HepG2 (cell line): ENCODE data around the gene MRPL28. TPM values are rescaled to one million over a fixed set of nuclear protein-coding genes. Genes with fewer than 3 reads are reported as not detected.
A peak's percentile ranks its signal among the peaks of the same experiment; 100 is the strongest.

ENCODE experiments used
- ATRX ChIP-seq: sonication (generic); formaldehyde crosslinking; IDR thresholded peaks from 2 replicates; pipeline ENCODE4 v1.4.0; 2020; ENCODE audit warnings: missing genetic modification reagents, borderline replicate concordance
- BRCA1 ChIP-seq: sonication (generic); formaldehyde crosslinking; IDR thresholded peaks from 2 replicates; pipeline ENCODE4 v1.4.0; 2020; ENCODE audit warnings: missing genetic modification reagents
- CHD4 ChIP-seq: fragments of 200-600 bp; sonication (generic); IDR thresholded peaks from 2 replicates; pipeline ENCODE4 v1.7.0; 2017; ENCODE audit warnings: mild to moderate bottlenecking, low read length, borderline replicate concordance
- FOXO4 ChIP-seq: sonication (generic); formaldehyde crosslinking; conservative IDR thresholded peaks from 2 replicates; pipeline ENCODE4 v1.8.1; 2023; ENCODE audit warnings: missing genetic modification reagents
- IKZF5 ChIP-seq: IDR thresholded peaks from 2 replicates; pipeline ENCODE4 v1.6.1; 2018; ENCODE audit warnings: missing genetic modification reagents, mild to moderate bottlenecking, missing compliant biosample characterization
- KDM2A ChIP-seq: sonication (generic); formaldehyde crosslinking; IDR thresholded peaks from 2 replicates; pipeline ENCODE4 v1.4.0; 2020; ENCODE audit warnings: low read depth, missing genetic modification reagents, borderline replicate concordance
- MBD4 ChIP-seq: IDR thresholded peaks from 2 replicates; pipeline ENCODE4 v1.6.1; 2012; ENCODE audit warnings: low read length, inconsistent platforms, borderline replicate concordance
- MBNL3 ChIP-seq: fragments of 250-450 bp; sonication (Bioruptor Pico); conservative IDR thresholded peaks from 2 replicates; pipeline ENCODE4 v1.8.0; 2022; ENCODE audit warnings: mild to moderate bottlenecking, inconsistent platforms
- MEIS1 ChIP-seq: sonication (generic); formaldehyde crosslinking; IDR thresholded peaks from 2 replicates; pipeline ENCODE4 v1.9.0; 2021; ENCODE audit warnings: mild to moderate bottlenecking, missing genetic modification reagents, moderate library complexity, borderline replicate concordance
- NFKB2 ChIP-seq: sonication (generic); formaldehyde crosslinking; IDR thresholded peaks from 2 replicates; pipeline ENCODE4 v1.4.0; 2020; ENCODE audit warnings: missing genetic modification reagents, borderline replicate concordance
- PHF5A ChIP-seq: IDR thresholded peaks from one replicate; pipeline ENCODE4 v1.6.1; 2018; ENCODE audit warnings: low read depth, missing genetic modification reagents; ENCODE audit not compliant: unreplicated experiment
- PRMT3 ChIP-seq: sonication (generic); formaldehyde crosslinking; IDR thresholded peaks from 2 replicates; pipeline ENCODE4 v1.8.1; 2022; ENCODE audit warnings: low read depth, mild to moderate bottlenecking, moderate library complexity, missing genetic modification reagents, borderline replicate concordance
- PRPF4 ChIP-seq: fragments of 200-400 bp; formaldehyde crosslinking; IDR thresholded peaks from 2 replicates; pipeline ENCODE4 v1.6.1; 2016; ENCODE audit warnings: low read length, low read depth; ENCODE audit not compliant: poor library complexity, severe bottlenecking
- SAFB2 ChIP-seq: sonication (generic); formaldehyde crosslinking; IDR thresholded peaks from 2 replicates; pipeline ENCODE4 v1.5.1; 2020; ENCODE audit warnings: missing genetic modification reagents, low read depth, mild to moderate bottlenecking, borderline replicate concordance
- SALL2 ChIP-seq: sonication (generic); formaldehyde crosslinking; IDR thresholded peaks from 2 replicates; pipeline ENCODE4 v1.8.1; 2023; ENCODE audit warnings: mild to moderate bottlenecking, missing genetic modification reagents, inconsistent platforms
- SMARCE1 ChIP-seq: fragments of 450-650 bp; IDR thresholded peaks from 2 replicates; pipeline ENCODE4 v1.6.1; 2017; ENCODE audit warnings: borderline replicate concordance
- SMC3 ChIP-seq: IDR thresholded peaks from 2 replicates; pipeline ENCODE4 v1.6.1; 2011; ENCODE audit warnings: low read length, improper control_type of control experiment
- SPEN ChIP-seq: sonication (generic); formaldehyde crosslinking; IDR thresholded peaks from 2 replicates; pipeline ENCODE4 v1.5.1; 2020; ENCODE audit warnings: low read depth, mild to moderate bottlenecking, missing genetic modification reagents
- TBP ChIP-seq: sonication (generic); formaldehyde crosslinking; IDR thresholded peaks from 2 replicates; pipeline ENCODE4 v1.5.0; 2020; ENCODE audit warnings: missing genetic modification reagents
- TFE3 ChIP-seq: IDR thresholded peaks from 2 replicates; pipeline ENCODE4 v1.6.1; 2016
- ZFX ChIP-seq: sonication (generic); formaldehyde crosslinking; IDR thresholded peaks from 2 replicates; pipeline ENCODE4 v1.4.0; 2020; ENCODE audit warnings: mild to moderate bottlenecking, low read depth, missing genetic modification reagents, moderate library complexity
- ZMAT3 ChIP-seq: sonication (generic); formaldehyde crosslinking; conservative IDR thresholded peaks from 2 replicates; pipeline ENCODE4 v1.7.0; 2021; ENCODE audit warnings: missing genetic modification reagents
- ZNF12 ChIP-seq: sonication (generic); formaldehyde crosslinking; IDR thresholded peaks from 2 replicates; pipeline ENCODE4 v1.5.0; 2020; ENCODE audit warnings: missing genetic modification reagents
- ZNF143 ChIP-seq: sonication (generic); formaldehyde crosslinking; IDR thresholded peaks from 2 replicates; pipeline ENCODE4 v1.4.0; 2020; ENCODE audit warnings: missing genetic modification reagents
- ZNF33B ChIP-seq: sonication (generic); formaldehyde crosslinking; IDR thresholded peaks from 2 replicates; pipeline ENCODE4 v1.5.1; 2020; ENCODE audit warnings: mild to moderate bottlenecking, missing genetic modification reagents
- ZNF550 ChIP-seq: sonication (generic); formaldehyde crosslinking; IDR thresholded peaks from 2 replicates; pipeline ENCODE4 v1.4.0; 2020; ENCODE audit warnings: mild to moderate bottlenecking, missing genetic modification reagents, borderline replicate concordance
- ZNF557 ChIP-seq: sonication (generic); formaldehyde crosslinking; IDR thresholded peaks from 2 replicates; pipeline ENCODE4 v1.4.0; 2020; ENCODE audit warnings: missing genetic modification reagents
- ZNF605 ChIP-seq: sonication (generic); formaldehyde crosslinking; IDR thresholded peaks from 2 replicates; pipeline ENCODE4 v1.8.0; 2022; ENCODE audit warnings: mild to moderate bottlenecking, missing genetic modification reagents
- ZNF713 ChIP-seq: sonication (generic); formaldehyde crosslinking; IDR thresholded peaks from 2 replicates; pipeline ENCODE4 v1.4.0; 2020; ENCODE audit warnings: mild to moderate bottlenecking, missing genetic modification reagents
- ZSCAN29 ChIP-seq: sonication (generic); formaldehyde crosslinking; conservative IDR thresholded peaks from 2 replicates; pipeline ENCODE4 v1.4.0; 2020; ENCODE audit warnings: mild to moderate bottlenecking, missing genetic modification reagents
- polyA plus RNA-seq, 8 experiments: library from polyadenylated mRNA; depleted of rRNA in 3 of 8; stranded (reverse) in 7 of 8; unstranded in 1 of 8; fragments of >200 nt; fragmentation: Illumina TruSeq in 4 of 8; extraction: Trizol in 4 of 8; gene quantifications; 2 replicates each; pipeline versions ENCODE4 v1.2.1 to v1.2.3, GENCODE V29; 2011 to 2016; ENCODE audit warnings: low read depth in 4 of 8, missing spikeins in 1 of 8, mixed read lengths in 1 of 8; ENCODE audit not compliant: insufficient read depth in 1 of 8
- total RNA-seq, 5 experiments: library from RNA; depleted of rRNA; stranded (reverse); fragments of >200 nt; fragmentation: Illumina TruSeq; extraction: Trizol; gene quantifications; 2 replicates each; pipeline ENCODE4 v1.2.3, GENCODE V29; 2016; ENCODE audit warnings: low read depth in 1 of 5

The MRPL28 gene
- total and polyA plus RNA-seq, 2 of the 13 experiments (the other 11 are each of a cell fraction or from before 2014, with no cell fraction given): 114 to 135 TPM

- TF ChIP-seq FOXO4 (CRISPR knock-in tag) (no peak), ZNF33B (CRISPR knock-in tag) (no peak), SMARCE1 (no peak), ATRX (no peak), ZFX (CRISPR knock-in tag) (0 out of 2 replicates have a peak, but pooled peaks have one; percentile 15), ZSCAN29 (no peak), PRMT3 (CRISPR knock-in tag) (no peak), SMC3 (peak; percentile 75), ZNF605 (CRISPR knock-in tag) (0 out of 2 replicates have a peak, but pooled peaks have one; percentile 42), ZNF550 (no peak), NFKB2 (peak; percentile 35; the same call in 1 of the 2 replicates), ZMAT3 (no peak), SPEN (CRISPR knock-in tag) (0 out of 2 replicates have a peak, but pooled peaks have one; percentile 25), KDM2A (CRISPR knock-in tag) (peak; percentile 49; the same call in 1 of the 2 replicates), PHF5A (CRISPR knock-in tag) (no peak), ZNF713 (no peak), ZNF143 (no peak), ZNF12 (CRISPR knock-in tag) (peak; percentile 58; the same call in 1 of the 2 replicates), MEIS1 (CRISPR knock-in tag) (no peak), IKZF5 (CRISPR knock-in tag) (peak; percentile 42; the same call in 1 of the 2 replicates), SAFB2 (CRISPR knock-in tag) (no peak), MBD4 (no peak), SALL2 (CRISPR knock-in tag) (no peak), MBNL3 (CRISPR knock-in tag) (no peak), TFE3 (CRISPR knock-in tag) (no peak), ZNF557 (CRISPR knock-in tag) (no peak), BRCA1 (CRISPR knock-in tag) (no peak), TBP (CRISPR knock-in tag) (no peak), CHD4 (peak; percentile 88), PRPF4 (no peak)
Measured at GRCh38 chr16:391885-392335, 21.6 kb upstream of the MRPL28 start (continued).
